Measurements from ENCODE around the gene MACIR.

The MACIR gene

GRCh38 chr5:103247118-103247517 lies 11.4 kb upstream of the MACIR start:
- DNase-seq, result no peak

GRCh38 chr5:103249068-103249467 lies 9.5 kb upstream of the MACIR start:
- DNase-seq, result no peak

GRCh38 chr5:103254921-103255320 lies 3.6 kb upstream of the MACIR start:
- no peak for DNase-seq

- DNase-seq, result no peak
These were observed 2.9 kb upstream of the MACIR start for GRCh38 chr5:103255691-103256090.

- DNase-seq, result no peak
These were observed 2.4 kb upstream of the MACIR start for GRCh38 chr5:103256178-103256577.

- peak; percentile 27 to 76 (median 48) for DNase-seq
These were observed 568 bp downstream of the MACIR start for GRCh38 chr5:103258957-103259704.

- no peak for DNase-seq
These were observed 1.3 kb downstream of the MACIR start for GRCh38 chr5:103259705-103260355.

- no peak for DNase-seq
These were observed 2.4 kb downstream of the MACIR start for GRCh38 chr5:103260951-103261350.

- no peak for DNase-seq
These were observed 3.9 kb downstream of the MACIR start for GRCh38 chr5:103262422-103262871.

- DNase-seq, result no peak
These were observed 4.5 kb downstream of the MACIR start for GRCh38 chr5:103263054-103263453.

GRCh38 chr5:103264508-103264907 lies 5.9 kb downstream of the MACIR start:
- DNase-seq, result no peak

- no peak for DNase-seq
These were observed 12.0 kb downstream of the MACIR start for GRCh38 chr5:103270581-103270980.

- DNase-seq, result no peak
These were observed 13.2 kb downstream of the MACIR start for GRCh38 chr5:103271570-103272289.

- DNase-seq, result no peak
These were observed 13.8 kb downstream of the MACIR start for GRCh38 chr5:103272377-103272776.

- DNase-seq, result no peak
These were observed 15.4 kb downstream of the MACIR start for GRCh38 chr5:103273952-103274351.

- no peak for DNase-seq
These were observed 17.3 kb downstream of the MACIR start for GRCh38 chr5:103275851-103276250.

GRCh38 chr5:103280967-103281366 lies 22.4 kb downstream of the MACIR start:
- no peak for DNase-seq

GRCh38 chr5:103283120-103283519 lies 24.6 kb downstream of the MACIR start:
- DNase-seq, result no peak

- DNase-seq, result no peak
These were observed 25.3 kb downstream of the MACIR start for GRCh38 chr5:103283869-103284268.

- no peak for DNase-seq
These were observed 28.1 kb downstream of the MACIR start for GRCh38 chr5:103286622-103287021.

- no peak for DNase-seq
These were observed 30.5 kb downstream of the MACIR start for GRCh38 chr5:103289024-103289423.

GRCh38 chr5:103290846-103291245 lies 32.3 kb downstream of the MACIR start:
- no peak for DNase-seq

- DNase-seq, result no peak
These were observed 33.0 kb downstream of the MACIR start for GRCh38 chr5:103291606-103292005.

GRCh38 chr5:103293099-103293498 lies 34.5 kb downstream of the MACIR start:
- DNase-seq, result no peak

Measured in T-helper 1 cell (primary cell).